Upper lobe of left lung (tissue), 4 donors: ENCODE measurements around the gene DNAJB6.

Experiments
- EP300 ChIP-seq, 4 donors: sonication (generic); formaldehyde crosslinking; IDR thresholded peaks; one replicate each; pipeline ENCODE4 v1.5.1; 2017; ENCODE audit warnings: antibody characterized with exemption in 4 of 4, control low read depth in 2 of 4
- POLR2A ChIP-seq, 4 donors: fragments of 450-650 bp; IDR thresholded peaks; one replicate each; pipeline ENCODE4 v1.5.1; 2016 to 2017; ENCODE audit warnings: antibody characterized with exemption in 4 of 4, mild to moderate bottlenecking in 2 of 4
- POLR2AphosphoS5 ChIP-seq, 2 donors: sonication (generic); formaldehyde crosslinking; IDR thresholded peaks; one replicate each; pipeline ENCODE4 v1.5.1; 2017; ENCODE audit warnings: antibody characterized with exemption in 2 of 2
- TF ChIP-seq, protein P1 (sequence below), 6 experiments: fragments of 450-650 bp in 4 of 6; fragments of 200-600 bp in 2 of 6; sonication (generic) in 2 of 6; IDR thresholded peaks; one replicate each; pipeline ENCODE4 v1.5.1; 2016 to 2019; ENCODE audit warnings: antibody characterized with exemption in 6 of 6

DNA sequence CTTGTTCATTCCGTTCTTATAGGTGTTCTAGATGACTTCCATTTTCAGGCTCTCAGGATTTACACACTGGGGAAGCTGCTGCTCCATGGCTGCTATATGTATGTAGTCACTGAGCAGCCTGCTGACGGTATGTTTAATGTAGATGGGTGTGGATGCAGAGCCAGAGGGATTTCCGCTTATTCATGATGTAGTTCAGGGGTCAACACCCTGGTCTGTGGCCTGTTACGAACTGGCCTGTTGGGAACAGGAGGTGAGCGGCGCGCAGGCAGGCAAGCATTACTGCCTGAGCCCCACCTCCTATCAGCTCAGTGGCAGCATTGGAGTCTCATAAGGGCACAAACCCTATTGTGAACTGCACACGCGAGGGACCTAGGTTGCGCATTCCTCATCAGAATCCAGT, 33.9 kb downstream of the DNAJB6 start:
- TF ChIP-seq, protein P1, sequence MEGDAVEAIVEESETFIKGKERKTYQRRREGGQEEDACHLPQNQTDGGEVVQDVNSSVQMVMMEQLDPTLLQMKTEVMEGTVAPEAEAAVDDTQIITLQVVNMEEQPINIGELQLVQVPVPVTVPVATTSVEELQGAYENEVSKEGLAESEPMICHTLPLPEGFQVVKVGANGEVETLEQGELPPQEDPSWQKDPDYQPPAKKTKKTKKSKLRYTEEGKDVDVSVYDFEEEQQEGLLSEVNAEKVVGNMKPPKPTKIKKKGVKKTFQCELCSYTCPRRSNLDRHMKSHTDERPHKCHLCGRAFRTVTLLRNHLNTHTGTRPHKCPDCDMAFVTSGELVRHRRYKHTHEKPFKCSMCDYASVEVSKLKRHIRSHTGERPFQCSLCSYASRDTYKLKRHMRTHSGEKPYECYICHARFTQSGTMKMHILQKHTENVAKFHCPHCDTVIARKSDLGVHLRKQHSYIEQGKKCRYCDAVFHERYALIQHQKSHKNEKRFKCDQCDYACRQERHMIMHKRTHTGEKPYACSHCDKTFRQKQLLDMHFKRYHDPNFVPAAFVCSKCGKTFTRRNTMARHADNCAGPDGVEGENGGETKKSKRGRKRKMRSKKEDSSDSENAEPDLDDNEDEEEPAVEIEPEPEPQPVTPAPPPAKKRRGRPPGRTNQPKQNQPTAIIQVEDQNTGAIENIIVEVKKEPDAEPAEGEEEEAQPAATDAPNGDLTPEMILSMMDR (IDR thresholded peaks at IDR 0.05) = no peak
- no peak for TF ChIP-seq POLR2A (IDR thresholded peaks at IDR 0.05)
- TF ChIP-seq POLR2AphosphoS5 (IDR thresholded peaks at IDR 0.05) = no peak
- no peak for TF ChIP-seq EP300 (IDR thresholded peaks at IDR 0.05)
